ENCODE measurements around the gene CD9.
A peak's percentile ranks its signal among the peaks of the same experiment; 100 is the strongest.

The CD9 gene

DNA sequence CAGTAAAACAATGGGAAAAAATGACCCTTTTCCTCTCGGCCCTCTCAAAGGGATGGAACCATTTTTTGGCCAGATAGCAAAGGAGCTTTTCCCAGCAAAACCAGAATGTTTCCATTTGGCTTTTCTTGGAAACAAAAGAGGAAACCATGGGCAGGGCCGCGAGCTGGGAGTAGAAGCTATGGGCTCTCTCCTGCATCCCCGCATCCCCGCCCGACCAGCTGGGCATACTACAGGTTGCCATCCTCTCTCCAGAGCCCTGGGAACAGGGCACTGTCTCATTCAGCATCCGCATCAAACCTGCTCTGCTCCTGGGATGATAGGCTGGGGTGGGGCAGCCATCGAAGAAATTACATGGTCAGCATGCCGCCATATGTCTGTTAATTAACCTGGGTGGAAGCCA is 20.9 kb downstream of the CD9 start:
- no peak for DNase-seq (ENCODE audit: low read depth)

DNA sequence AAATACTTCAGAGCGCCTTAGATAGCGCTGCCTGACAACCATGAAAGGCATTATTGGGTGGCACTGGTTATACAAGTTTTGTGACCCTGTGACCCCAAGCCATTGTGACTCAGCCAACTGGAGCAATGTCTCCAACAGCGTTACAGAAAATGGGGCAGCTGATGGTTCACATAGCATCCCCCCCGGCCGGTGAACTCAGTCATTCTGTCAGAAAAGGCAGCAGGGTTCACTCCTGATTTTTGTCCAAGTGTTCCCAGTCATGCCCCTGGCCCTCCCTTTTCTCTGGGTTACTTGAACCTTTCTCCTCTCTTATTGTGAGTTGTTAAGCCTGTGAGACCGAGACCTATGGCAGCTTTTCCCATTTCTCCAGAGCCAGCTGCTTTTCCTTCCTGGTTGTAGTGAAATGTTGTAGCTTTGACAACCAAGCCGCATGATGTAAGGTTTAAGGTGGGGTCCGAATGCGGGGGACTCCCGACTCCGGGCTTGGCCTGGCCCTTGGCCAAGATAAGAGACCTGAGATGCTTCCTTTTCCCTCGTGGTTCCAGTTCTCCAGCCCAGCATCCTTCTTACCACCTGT is 22.0 kb downstream of the CD9 start:
- no peak for DNase-seq (ENCODE audit: low read depth)

DNA sequence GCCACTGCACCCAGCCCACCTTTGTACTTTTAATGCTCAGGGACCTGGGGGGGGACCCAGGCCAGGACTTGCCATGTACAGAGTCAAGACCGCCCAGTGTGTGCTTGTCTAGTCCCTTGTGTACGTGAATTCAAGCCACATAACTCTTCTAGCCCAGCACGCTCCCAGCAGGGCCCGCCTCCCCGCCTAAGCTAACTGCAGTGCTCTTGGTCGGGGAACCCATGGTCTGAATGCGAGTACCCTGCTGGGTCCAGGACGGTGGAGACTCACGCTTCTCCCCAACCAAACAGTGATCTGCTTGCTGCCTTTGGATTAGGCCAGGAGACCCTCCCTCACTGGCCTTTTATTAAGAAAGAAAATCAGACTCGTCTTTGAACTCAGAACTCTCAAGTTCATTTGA is 23.3 kb downstream of the CD9 start:
- DNase-seq (ENCODE audit: low read depth) = no peak

DNA sequence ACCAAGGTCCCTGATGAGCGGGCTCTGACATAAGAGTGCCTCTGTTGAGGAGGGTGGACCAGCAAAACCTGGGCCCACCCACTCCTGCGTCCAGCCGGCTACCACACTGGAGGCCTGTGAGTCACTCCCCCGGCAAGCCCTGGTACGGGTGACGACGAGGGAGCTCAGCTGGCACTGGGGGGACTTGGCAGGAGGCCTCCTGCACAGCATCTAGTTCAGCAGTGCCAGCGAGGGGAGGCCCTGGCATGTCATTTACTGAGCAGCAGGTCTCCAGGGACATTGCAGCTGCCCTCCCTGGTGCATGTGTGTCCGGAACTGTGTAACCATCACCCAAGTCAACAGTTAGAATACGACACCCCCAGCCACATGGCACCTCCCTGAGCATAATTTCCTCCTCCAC is 24.4 kb downstream of the CD9 start:
- DNase-seq (ENCODE audit: low read depth) = no peak

DNA sequence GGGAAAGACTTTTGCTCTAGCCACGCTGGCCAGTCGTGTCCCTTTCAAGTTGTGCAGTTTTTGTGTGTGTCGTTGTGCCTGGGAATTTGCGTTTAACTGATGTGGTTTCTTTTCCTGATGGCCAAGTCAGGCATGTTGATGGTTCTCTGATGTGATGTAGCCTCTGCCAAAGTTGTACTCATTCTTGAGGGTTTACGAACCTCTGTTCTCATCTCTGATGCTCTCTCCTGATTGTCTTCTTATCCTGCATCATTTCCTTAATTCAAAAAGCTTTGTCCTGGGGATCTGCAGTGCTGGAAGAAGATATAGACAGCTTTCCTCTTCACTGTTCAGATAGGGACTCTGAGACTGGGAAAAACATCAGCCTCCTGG is 25.4 kb downstream of the CD9 start:
- no peak for DNase-seq (ENCODE audit: low read depth)

DNA sequence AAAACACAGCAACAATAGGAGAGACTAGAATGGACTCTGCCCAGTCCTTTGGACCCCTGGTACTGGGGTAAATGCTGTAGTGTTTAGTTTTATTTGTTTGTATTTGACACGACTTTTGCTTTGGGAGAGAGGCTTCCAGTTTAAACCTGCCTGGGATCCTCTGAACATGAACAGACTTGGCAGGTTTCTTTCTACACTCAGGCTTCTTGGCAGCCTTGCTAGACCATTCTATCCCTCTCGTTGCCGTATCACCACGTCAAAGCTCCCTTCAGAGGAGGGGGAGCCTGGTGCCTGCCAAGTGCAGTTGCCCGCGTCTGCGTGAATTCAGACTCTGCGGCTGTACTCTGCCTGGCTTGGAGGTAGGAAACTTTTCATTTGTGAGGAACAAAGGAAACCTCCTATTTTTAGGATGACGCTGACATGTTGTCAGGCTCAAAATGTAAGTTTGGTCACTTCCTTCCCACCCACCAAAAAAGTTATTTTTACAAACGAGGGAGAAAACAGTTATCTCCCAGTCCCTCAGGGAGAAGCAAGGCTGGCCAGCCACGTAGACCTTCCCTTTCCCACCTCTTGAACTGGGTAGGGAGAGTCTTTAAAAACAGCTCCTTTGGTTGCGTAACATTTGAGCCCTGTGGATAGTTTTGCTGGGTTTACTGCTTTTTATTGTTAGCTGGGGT is 25.9 kb downstream of the CD9 start:
- no peak for DNase-seq (ENCODE audit: low read depth)

DNA sequence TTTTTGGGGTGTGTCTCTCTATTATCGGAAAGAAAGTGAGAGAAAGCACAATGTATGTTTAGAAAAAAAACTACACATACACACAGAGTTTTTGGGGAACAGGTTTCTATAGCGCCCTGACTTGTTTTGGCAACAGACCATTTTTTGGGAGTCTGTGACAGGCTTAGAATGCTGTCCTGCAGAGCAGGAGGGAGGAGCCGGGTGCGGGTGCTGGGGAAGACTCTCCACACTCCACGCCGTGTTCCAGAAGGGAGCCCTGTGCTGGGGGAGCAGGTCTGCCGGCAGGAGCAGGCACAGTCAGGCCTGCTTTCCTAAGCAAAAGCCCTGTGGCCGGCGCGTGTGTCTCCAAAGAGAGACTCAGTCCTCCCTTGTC is 26.5 kb downstream of the CD9 start:
- DNase-seq (ENCODE audit: low read depth) = no peak

DNA sequence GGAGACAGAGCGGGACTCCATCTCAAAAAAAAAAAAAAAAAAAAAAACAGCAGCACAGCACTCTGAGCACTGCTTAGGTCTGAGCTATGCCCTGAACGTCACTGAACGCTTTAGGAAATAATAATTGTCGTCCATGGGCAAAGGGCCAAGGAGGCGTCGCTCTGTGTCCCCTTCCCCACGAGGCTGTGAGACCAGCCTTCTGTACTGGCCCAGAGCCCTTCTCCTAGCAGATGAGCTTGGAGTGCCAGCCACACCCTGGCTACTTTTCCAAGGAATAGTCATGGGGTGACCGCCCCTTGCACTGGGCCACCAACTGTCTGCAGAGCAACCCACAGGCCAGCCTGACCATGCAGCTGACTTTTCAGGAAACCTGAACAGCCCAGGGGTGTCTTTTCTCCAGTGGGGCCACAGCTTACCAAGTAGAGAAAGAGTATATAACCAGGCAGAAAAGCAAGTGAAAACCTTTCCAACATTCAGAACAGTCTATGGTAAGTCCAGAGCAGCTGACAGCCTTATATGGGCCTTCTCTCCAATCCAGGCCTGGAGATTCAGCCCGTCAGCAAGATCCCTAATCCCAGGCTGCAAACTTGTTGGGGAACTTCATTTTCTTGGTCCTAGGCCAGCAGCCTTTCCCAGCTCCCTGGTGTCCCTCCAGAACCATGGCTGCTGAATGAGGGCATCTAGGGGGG is 28.5 kb downstream of the CD9 start:
- DNase-seq (ENCODE audit: low read depth) = no peak

DNA sequence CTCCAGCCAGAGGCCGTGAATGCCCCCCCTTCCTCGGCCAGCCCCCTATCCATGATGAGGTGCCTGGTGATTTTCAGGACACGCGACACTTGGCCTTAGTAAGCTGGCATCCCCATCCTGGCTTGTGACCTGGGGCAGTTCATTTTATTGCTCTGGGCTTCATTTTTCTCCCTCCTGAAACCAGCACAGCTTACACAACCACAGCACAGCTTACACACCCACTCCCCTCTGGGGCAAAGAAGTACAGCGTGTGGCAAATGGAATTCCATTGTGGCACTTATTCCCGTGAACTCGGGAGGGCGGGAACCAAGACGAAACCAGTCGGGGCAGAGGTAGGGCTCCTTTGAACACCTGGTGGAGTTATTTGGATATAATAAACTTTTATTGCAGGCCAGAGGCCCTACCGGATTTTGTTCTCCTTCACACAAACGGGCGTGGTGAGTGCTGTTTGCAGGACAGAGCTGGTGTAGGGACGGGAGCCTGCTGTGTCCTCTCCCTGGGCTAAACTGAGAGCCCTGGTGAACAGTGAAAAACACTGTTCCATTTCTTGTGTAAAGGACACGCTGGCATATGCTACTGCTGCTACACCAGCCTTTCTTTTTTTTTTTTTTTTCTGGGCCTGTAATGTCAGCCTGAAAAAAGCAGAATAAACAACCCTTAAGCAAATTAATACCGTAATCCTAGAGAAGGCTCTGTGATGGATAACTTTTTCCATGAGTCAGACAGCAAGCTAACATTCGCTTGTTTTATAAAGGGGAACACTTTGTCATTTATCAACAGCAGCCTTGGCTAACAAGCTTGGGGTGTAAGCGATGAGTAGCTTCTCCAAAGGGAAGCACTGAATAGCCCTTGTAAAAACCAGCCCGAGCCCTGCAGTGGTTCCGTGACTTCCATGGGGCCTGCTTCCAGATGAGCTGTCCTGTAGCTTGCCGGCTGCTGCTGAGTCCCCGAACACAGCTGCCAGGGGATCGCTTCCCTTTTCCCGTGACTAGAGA is 29.3 kb downstream of the CD9 start:
- no peak for DNase-seq (ENCODE audit: low read depth)

DNA sequence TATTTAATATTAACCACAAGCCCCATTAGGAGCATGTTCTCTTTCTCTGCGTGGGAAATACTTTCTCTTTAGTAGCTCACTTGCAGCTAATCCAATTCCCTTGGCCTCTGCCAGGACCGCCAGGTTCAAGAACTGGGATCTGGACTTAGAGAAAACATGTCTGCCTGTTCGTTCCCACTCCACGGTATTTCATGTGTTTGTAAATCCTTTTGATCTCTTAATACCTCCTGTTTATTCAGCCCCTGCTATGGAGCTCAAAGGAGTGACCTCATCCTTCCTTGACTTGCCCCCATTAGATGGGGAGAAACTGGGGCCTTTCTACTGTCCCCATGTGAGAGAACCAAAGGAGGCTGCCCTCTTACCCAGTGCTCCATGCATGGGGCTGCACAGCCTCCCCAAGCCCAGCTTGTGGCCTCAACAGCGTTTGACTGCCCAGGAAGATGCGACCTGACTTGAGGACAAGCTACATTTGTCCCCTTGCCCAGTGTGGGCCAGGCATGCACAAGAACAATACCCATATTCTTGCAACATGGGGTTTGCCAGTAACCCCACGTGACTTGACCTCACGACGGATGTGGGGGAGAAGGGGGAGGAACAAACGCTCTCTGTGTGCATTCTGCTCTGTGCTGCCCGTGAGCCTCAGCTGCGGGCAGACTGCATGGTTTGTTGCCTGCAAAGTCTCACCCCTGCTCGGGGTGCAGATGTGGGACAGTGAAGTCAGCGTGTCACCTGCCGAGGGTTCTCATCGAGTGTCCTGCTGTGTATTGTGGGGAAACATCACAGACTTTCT is 30.3 kb downstream of the CD9 start:
- peak; percentile 50 for DNase-seq (ENCODE audit: low read depth)

DNA sequence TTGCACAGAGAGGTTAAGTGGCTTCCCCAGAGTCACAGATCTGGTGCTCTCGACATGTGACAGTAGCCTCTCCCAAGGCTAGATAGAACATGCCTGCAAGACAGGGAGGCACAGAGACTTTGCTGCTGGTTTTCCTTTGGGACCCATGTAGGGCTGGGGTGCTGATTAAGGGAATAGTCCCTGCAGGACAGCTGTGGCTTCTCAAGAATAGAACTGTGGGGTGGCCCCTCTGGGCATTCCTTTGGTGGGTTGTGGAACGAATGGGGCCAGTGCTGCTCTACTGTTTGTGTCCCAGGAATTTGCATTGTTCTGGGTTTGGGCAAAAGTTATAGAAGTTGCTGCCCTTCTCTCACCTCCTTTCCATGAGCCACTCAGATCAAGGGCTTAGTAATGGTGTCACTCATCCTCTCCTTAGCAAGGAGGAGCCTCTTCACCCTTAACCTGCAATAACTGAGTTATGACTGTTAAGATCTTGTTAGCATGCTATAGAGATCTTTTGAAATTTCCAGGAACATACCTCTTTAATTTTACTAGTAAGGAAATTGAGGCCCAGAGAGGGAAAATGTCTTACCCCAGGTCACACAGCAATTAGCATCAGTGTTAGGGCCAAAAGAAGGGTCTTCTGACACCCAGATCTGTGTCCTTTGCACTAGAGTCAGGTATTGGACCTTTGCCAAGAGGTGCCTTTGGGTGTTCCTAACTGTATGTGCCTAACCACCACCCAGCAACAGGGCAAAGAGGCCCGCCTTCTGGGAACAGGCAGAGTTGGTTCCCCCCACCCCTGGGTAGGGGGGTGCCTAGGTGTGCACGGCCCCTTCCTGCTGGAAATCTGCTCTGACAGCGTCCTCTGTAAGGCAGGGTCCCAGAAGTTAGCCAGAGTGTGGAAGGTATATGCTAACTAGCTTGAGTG is 31.4 kb downstream of the CD9 start:
- DNase-seq (ENCODE audit: low read depth) = no peak

DNA sequence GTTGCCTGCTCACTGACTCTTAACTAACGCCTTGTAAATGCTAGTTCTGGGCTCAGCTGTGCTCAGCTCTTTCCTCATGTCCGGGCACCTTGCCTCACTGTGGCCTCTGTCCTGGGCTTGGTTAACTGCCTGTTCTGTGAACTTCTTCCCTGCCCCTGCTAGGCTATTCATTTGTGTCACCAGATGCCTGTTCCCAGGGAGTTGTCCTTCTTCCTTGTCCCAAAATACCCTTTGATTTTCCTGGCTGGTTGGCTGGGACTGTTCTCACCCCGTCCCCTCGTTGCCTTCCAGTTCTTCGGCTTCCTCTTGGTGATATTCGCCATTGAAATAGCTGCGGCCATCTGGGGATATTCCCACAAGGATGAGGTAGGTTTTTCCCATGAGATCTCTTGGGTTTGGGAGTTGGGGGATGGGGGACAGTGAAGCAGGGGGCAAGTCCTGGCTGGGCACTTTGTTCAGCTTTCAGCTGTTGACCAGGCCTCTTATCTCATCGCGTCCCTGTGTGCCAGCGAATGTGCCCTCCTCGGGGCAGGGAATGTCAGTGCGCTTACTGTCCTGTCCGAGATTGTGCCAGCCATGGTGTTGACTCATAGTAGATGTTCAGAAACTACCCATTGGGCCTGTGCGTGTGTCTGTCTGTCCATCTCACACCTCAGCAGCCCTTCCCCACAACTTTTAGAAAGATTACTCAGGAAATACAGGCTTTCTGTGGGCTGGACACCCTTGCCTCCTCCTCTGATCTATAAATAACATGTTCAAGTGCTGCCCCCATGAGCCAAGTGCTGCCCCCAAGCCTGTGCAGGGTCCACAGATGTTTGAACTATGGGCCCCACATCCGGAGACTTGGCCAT is 33.1 kb downstream of the CD9 start:
- DNase-seq (ENCODE audit: low read depth) = no peak

DNA sequence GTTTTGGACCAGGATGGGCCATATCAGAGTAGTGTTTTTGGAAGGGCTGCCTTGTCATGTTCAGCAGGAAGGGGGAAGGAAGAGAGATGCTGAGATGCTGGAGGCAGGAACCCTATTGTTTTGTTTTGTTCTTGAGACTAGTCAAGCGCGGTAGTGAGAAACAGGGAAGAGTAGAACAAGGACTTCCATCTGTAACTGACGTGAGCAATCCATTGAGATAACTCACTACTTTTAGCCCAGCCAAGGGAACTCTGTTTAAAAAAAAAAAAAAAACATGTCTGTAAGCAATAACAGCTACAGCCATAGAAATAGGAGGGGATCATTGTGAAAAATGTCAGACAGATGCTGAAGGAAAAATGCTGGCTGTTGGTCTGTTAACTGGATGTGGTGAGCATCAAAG is 34.0 kb downstream of the CD9 start:
- no peak for DNase-seq (ENCODE audit: low read depth)

DNA sequence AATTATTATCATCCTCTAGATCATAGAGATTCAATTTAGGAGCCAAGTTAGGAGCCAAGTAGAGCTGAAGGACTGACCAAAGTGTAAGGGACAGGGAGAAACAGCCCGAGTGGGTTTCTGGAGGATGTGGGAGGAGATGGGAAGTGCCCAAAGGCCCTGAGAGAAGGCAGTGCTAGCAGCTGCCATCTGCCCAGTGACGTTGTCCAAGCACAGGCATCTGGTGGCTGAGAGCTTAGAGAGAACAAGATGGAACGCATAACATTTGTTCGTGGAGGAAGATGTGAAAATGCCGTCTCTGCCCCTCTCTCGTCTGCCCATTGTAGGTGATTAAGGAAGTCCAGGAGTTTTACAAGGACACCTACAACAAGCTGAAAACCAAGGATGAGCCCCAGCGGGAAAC is 34.7 kb downstream of the CD9 start:
- DNase-seq (ENCODE audit: low read depth) = no peak

DNA sequence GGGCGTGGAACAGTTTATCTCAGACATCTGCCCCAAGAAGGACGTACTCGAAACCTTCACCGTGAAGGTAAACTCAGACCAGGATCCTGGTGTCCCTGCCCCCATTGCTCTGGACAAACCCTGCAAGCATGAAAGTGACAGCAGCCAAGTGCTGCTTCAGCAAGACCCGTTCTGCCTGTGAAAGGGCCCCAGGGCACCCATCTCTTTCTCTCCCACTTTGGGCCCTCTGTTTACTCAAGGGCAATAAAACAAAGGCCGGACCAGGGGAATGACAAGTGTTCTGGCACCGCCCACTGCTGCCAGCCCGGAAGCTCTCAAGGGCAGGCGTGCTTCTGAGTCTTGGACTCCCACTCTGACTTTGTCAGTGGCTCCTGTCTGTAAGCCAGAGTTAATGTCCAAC is 35.3 kb downstream of the CD9 start:
- no peak for DNase-seq (ENCODE audit: low read depth)

DNA sequence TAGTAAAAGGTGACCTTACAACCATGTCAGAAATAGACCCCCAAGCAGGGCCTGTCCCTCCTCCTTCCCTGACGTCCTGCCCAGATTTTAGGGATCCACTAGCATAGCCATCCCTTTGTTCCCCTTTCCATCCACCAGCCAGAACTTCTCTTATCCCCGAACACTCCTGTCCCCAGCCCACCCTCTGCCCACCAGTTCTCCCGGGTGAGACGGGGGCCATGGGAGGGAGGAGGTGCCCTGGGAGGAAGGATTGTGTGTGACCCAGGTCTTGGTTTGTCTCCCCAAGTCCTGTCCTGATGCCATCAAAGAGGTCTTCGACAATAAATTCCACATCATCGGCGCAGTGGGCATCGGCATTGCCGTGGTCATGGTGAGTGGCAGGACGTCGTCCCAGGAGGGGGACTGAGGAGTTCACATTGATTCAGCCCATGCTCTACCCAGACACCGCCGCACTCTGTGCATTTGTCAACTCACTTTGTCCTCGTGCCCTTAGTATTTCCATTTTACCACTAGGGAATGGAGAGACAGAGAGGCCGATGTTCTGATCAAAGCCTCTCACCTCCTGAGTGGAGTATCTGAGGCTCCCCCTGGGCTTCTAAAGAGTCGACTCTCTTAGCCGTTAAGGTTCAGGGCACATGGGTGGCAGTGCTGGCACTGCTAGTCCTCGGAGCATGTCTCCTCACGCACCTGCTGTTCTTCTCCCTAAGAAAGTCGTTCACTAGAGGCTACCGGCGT is 35.9 kb downstream of the CD9 start:
- DNase-seq (ENCODE audit: low read depth) = no peak

DNA sequence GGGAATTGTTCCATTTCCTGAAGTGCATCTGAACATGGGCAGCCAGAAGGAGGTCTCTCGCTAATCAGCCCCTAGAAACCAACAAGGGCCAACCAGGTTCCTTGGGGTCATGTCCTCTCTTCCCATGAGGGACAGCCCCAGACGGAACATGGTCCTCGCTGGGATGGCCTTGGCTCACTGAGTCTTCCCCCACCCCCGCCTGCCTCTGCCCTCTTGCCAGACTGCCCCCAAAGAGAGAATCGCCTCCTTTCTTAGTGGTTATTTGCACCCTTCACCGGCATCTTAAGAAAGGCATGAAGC is 36.4 kb downstream of the CD9 start:
- DNase-seq (ENCODE audit: low read depth) = no peak

DNA sequence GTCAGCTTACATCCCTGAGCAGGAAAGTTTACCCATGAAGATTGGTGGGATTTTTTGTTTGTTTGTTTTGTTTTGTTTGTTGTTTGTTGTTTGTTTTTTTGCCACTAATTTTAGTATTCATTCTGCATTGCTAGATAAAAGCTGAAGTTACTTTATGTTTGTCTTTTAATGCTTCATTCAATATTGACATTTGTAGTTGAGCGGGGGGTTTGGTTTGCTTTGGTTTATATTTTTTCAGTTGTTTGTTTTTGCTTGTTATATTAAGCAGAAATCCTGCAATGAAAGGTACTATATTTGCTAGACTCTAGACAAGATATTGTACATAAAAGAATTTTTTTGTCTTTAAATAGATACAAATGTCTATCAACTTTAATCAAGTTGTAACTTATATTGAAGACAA is 37.6 kb downstream of the CD9 start:
- no peak for DNase-seq (ENCODE audit: low read depth)

DNA sequence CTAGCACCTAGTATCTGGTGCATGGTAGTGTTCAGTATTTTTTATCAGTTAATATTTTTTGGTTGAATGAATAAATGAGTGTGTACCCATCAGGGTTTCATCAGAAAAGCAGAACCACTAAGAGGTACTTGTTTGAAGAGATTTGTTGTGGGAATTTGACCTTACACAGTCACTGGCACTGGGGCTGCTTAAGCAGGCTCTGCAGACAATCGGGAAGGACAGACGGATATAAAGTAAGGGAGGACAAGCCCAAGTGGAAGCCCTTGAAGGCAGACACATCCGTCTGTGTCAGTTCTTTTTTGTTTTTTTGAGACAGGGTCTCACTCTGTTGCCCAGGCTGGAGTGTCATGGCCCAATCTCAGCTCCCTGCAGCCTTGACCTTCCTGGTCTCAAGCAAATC is 38.7 kb downstream of the CD9 start:
- no peak for DNase-seq (ENCODE audit: low read depth)

Data from activated T-cell treated with anti-CD3 and anti-CD28 coated beads for 1 hour (primary cell).